ENCODE results near the gene ADO. TPM values are rescaled to one million over a fixed set of nuclear protein-coding genes. Genes with fewer than 3 reads are reported as not detected.

Gene ADO
- total and polyA plus RNA-seq, 2 of the 13 experiments (the other 11 are each of a cell fraction or from before 2014, with no cell fraction given) = 8.9 to 15.9 TPM

DNA sequence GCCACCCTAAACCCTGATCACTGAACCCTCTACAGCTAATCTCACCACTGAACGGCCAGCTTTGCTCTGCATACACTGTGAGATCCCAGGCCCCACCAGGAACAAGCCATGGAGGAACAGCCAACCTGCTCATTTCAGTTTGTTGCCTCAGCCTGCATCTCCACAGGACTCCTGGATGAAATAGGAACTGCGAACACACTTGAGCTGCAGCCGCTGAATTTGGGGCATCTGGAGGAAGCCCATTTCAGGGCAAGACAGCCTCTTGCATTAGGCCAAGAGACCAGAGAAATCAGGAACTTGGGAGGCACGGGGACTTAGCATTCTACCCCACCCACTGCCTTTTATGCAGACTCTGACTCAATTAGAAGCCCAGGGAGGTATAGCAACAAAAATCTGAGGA lies 26.2 kb downstream of the ADO start:
- H3K27me3 ChIP-seq (ENCODE audit: control insufficient read depth in 1 of 2, insufficient read depth in 2 of 2, low read length in 2 of 2) = no peaks in the 10 kb centered on the region
- no peak overlapping the region for H3K9ac ChIP-seq (ENCODE audit: insufficient read depth, low read depth, low read length)
- in situ Hi-C loops (cut with HindIII; ENCODE audit: extremely low pct_ligation_motif_present, low pct_unique_long_range_greater_than_20kb) (no loop called here), intact Hi-C loops (cut with micrococcal nuclease; ENCODE audit: unreplicated experiment) (no loop called here)
- CTCF ChIA-PET (ENCODE audit: low intra/inter-chr PET ratio, low total read pairs) = no interaction called here
- no peaks in the 10 kb centered on the region for H3K79me2 ChIP-seq (ENCODE audit: insufficient read depth, low read length)
- H3K9me3 ChIP-seq (ENCODE audit: low read length) = no peaks in the 10 kb centered on the region
- no peak overlapping the region for H3K27ac ChIP-seq (ENCODE audit: extremely low read length, insufficient read depth, low read length)
- no peak overlapping the region for H2AFZ ChIP-seq (ENCODE audit: low read length)
- 10% methylated on average over 4 of the region's 4 CpGs for WGBS (ENCODE audit: low lambda C conversion rate)
- ATAC-seq = no peak
- no peaks in the 10 kb centered on the region for H3K36me3 ChIP-seq (replicated peaks in 1 of 2; ENCODE audit: control insufficient read depth in 1 of 2, insufficient read depth in 2 of 2, low read length in 2 of 2)
- FAIRE-seq = no peak
- H3K4me2 ChIP-seq (ENCODE audit: low read depth, low read length) = no peak overlapping the region
- TF ChIP-seq, protein P1, sequence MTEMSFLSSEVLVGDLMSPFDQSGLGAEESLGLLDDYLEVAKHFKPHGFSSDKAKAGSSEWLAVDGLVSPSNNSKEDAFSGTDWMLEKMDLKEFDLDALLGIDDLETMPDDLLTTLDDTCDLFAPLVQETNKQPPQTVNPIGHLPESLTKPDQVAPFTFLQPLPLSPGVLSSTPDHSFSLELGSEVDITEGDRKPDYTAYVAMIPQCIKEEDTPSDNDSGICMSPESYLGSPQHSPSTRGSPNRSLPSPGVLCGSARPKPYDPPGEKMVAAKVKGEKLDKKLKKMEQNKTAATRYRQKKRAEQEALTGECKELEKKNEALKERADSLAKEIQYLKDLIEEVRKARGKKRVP (CRISPR knock-in tag; IDR thresholded peaks at IDR 0.05) = no peak
- TF ChIP-seq, protein P2, sequence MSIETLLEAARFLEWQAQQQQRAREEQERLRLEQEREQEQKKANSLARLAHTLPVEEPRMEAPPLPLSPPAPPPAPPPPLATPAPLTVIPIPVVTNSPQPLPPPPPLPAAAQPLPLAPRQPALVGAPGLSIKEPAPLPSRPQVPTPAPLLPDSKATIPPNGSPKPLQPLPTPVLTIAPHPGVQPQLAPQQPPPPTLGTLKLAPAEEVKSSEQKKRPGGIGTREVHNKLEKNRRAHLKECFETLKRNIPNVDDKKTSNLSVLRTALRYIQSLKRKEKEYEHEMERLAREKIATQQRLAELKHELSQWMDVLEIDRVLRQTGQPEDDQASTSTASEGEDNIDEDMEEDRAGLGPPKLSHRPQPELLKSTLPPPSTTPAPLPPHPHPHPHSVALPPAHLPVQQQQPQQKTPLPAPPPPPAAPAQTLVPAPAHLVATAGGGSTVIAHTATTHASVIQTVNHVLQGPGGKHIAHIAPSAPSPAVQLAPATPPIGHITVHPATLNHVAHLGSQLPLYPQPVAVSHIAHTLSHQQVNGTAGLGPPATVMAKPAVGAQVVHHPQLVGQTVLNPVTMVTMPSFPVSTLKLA (IDR thresholded peaks at IDR 0.05) = no peak
- TF ChIP-seq, protein P3, sequence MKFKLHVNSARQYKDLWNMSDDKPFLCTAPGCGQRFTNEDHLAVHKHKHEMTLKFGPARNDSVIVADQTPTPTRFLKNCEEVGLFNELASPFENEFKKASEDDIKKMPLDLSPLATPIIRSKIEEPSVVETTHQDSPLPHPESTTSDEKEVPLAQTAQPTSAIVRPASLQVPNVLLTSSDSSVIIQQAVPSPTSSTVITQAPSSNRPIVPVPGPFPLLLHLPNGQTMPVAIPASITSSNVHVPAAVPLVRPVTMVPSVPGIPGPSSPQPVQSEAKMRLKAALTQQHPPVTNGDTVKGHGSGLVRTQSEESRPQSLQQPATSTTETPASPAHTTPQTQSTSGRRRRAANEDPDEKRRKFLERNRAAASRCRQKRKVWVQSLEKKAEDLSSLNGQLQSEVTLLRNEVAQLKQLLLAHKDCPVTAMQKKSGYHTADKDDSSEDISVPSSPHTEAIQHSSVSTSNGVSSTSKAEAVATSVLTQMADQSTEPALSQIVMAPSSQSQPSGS (CRISPR knock-in tag; IDR thresholded peaks at IDR 0.05) = no peak
- TF ChIP-seq, protein P4, sequence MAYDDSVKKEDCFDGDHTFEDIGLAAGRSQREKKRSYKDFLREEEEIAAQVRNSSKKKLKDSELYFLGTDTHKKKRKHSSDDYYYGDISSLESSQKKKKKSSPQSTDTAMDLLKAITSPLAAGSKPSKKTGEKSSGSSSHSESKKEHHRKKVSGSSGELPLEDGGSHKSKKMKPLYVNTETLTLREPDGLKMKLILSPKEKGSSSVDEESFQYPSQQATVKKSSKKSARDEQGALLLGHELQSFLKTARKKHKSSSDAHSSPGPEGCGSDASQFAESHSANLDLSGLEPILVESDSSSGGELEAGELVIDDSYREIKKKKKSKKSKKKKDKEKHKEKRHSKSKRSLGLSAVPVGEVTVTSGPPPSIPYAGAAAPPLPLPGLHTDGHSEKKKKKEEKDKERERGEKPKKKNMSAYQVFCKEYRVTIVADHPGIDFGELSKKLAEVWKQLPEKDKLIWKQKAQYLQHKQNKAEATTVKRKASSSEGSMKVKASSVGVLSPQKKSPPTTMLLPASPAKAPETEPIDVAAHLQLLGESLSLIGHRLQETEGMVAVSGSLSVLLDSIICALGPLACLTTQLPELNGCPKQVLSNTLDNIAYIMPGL (CRISPR knock-in tag; IDR thresholded peaks at IDR 0.05; ENCODE audit: borderline replicate concordance in 1 of 2, low read depth in 1 of 2) = no peak
- TF ChIP-seq CEBPB (IDR thresholded peaks at IDR 0.05; ENCODE audit: borderline replicate concordance, low read depth, low read length) = no peak
- no peak for TF ChIP-seq TBX3 (IDR thresholded peaks at IDR 0.05; ENCODE audit: borderline replicate concordance)
- no peak for TF ChIP-seq ZNF317 (CRISPR knock-in tag; IDR thresholded peaks at IDR 0.05)
- no peak for TF ChIP-seq ZNF878 (CRISPR knock-in tag; IDR thresholded peaks at IDR 0.05)
- TF ChIP-seq NFE2 (CRISPR knock-in tag; IDR thresholded peaks at IDR 0.05) = no peak
- TF ChIP-seq PITX1 (CRISPR knock-in tag; IDR thresholded peaks at IDR 0.05) = no peak
- no peak for TF ChIP-seq KDM5A (IDR thresholded peaks at IDR 0.05; ENCODE audit: borderline replicate concordance, low read length)
- no peak for TF ChIP-seq NR2F2 (IDR thresholded peaks at IDR 0.05; ENCODE audit: borderline replicate concordance, low read depth)
- no peak for TF ChIP-seq CCDC6 (CRISPR knock-in tag; IDR thresholded peaks at IDR 0.05)
- no peak for TF ChIP-seq DNMT1 (CRISPR knock-in tag; IDR thresholded peaks at IDR 0.05)
- no peak overlapping the region for H3K4me3 ChIP-seq (replicated peaks in 1 of 3; ENCODE audit: insufficient read depth in 1 of 3, low read depth in 2 of 3, low read length in 3 of 3)
- no TSS peak for BruUV-seq (replicated peaks)
- POLR2A ChIA-PET = no interaction called here
- H4K20me1 ChIP-seq (ENCODE audit: insufficient read depth, low read length) = no peaks in the 10 kb centered on the region
- no peak for DNase-seq (ENCODE audit: low spot score)
- no peaks in the 10 kb centered on the region for H3K4me1 ChIP-seq (ENCODE audit: insufficient read depth, low read length)
